ENCODE data around the gene C1orf174. TPM values are rescaled to one million over a fixed set of nuclear protein-coding genes. Genes with fewer than 3 reads are reported as not detected.

The C1orf174 gene
- 23.5 and 25.8 TPM in 2 replicates for total RNA-seq

GRCh38 chr1:3900150-3900968 is at the start of gene C1orf174:
TSS of gene C1orf174 (minus strand) at chr1:3900272. CDS start at chr1:3900186, 86 bp downstream.
- peak; percentile 90 for DNase-seq (ENCODE audit: extremely low read depth, low read depth, low spot score)

DNA sequence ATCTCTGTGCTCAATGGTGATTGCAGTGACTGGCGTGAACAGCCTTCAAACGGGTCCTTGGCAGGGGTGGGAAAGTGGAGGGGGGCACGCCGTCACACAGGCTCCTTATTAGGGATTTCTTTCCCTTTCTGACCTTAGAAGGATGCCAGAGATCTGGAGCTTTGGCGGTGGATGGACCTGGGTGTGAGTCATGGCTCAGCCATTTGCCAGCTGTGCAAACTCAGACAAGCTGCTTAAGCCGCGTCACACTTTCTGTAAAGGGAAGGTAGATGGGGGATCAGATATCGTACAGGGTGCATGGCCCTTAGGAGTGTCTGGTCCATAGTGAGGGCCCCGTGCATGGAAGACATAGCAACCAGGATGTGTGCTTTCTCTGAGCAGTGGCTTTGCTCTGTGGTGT is 48.3 kb upstream of the C1orf174 start:
- DNase-seq (ENCODE audit: extremely low read depth, low read depth, low spot score): no peak

DNA sequence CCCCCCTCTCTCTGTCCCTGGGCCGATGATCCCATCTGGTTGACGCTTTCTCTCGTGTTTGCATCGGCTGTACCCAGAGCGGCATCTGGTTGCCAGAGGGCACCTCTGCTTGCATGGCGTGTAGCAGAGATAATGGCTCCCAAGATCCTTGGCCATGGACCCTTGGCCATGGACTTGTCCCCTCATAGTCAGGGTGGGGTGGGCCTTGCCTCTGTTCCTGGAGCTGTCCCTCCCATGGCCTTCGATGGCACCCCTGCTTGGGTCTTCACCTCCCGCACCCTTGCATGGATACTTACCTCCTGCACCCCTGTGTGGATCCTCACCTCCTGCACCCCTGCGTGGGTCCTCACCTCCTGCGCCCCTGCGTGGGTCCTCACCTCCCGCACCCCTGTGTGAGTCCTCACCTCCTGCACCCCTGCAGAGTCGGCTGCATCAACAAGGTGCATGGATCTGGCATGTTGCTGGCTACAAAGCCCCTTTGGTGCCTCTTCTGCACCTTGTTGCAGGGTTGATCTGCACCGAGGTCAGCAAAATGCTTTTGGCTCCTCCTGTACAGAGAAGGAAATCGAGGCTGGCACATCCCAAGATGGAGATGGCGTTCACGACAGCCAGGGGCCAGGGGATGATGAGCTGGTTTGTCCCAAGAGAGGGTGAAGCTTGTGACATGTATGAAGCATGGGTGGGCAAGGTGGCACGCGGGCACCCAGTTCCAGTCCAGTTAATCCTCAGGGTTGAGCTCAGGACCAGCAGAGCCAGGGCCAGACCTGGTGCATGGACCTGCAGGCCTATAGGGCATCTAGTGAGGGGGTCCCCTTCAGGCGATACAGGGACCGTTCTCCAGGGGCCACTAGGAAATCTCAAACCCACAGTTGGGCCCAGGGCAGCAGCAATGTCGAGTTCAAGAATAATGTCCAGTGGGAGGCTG is 46.1 kb upstream of the C1orf174 start:
- DNase-seq (ENCODE audit: extremely low read depth, low read depth, low spot score): no peak

GRCh38 chr1:3945222-3945621 is 45.1 kb upstream of the C1orf174 start:
- no peak for DNase-seq (ENCODE audit: extremely low read depth, low read depth, low spot score)

- DNase-seq (ENCODE audit: extremely low read depth, low read depth, low spot score): no peak
Measured at GRCh38 chr1:3944578-3945125, 44.6 kb upstream of the C1orf174 start.

DNA sequence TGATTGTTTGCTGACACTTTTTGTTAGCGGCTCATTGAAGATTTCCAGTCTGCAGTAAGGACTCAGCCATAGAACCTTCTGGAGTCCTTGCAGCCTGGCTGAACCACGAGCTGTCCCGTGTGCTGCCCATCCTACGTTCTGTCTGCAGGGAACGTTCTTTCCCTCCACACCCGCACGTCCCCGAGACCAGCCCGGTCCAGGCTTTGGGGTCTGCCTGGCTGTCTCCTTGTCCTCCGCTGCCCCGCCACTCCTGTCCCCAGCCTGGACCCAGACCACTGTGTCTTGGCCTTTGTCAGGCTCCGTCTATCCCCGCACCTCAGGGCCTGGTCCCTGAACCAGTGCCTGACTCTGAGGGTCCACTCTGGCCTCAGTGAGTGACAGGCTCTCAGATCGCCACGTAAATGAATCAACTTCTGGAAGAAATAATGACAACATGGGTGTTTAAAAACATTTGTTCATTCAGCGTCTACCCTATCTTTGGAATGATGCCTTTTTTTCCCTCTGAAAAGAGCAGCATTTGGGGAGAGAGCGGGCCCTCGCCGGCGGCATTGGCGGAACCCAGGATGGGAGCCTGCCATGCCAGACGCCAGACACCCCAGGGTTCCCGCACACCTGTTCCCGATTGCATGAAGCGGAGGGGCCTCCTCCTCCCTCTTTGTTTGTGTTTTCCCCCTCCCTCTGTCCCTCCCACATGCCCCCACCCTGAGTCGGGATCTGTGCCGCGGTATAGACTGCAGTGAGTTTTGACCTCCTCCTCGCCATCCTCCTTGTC is 43.9 kb upstream of the C1orf174 start:
- no peak for DNase-seq (ENCODE audit: extremely low read depth, low read depth, low spot score)

DNA sequence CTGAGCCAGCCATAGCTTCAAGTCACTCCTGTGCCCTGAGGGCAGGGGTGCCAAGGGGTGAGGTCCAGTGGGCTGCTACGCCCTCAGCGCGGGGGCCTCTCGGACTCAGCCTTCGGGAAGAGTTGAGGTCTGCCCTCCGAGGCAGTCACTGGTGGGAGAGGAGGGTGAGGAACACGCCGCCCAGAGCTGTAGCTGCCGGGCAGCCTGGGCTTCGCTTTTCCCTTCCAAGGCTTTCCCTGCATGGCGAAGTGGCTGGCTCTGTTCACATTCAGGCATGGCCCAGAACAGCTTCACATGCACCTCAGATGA is 43.0 kb upstream of the C1orf174 start:
- no peak for DNase-seq (ENCODE audit: extremely low read depth, low read depth, low spot score)

- DNase-seq (ENCODE audit: extremely low read depth, low read depth, low spot score): no peak
Measured at GRCh38 chr1:3942416-3943122, 42.5 kb upstream of the C1orf174 start.

GRCh38 chr1:3940754-3941345 is 40.8 kb upstream of the C1orf174 start:
- DNase-seq (ENCODE audit: extremely low read depth, low read depth, low spot score): no peak

- DNase-seq (ENCODE audit: extremely low read depth, low read depth, low spot score): no peak
Measured at GRCh38 chr1:3940081-3940753, 40.1 kb upstream of the C1orf174 start.

DNA sequence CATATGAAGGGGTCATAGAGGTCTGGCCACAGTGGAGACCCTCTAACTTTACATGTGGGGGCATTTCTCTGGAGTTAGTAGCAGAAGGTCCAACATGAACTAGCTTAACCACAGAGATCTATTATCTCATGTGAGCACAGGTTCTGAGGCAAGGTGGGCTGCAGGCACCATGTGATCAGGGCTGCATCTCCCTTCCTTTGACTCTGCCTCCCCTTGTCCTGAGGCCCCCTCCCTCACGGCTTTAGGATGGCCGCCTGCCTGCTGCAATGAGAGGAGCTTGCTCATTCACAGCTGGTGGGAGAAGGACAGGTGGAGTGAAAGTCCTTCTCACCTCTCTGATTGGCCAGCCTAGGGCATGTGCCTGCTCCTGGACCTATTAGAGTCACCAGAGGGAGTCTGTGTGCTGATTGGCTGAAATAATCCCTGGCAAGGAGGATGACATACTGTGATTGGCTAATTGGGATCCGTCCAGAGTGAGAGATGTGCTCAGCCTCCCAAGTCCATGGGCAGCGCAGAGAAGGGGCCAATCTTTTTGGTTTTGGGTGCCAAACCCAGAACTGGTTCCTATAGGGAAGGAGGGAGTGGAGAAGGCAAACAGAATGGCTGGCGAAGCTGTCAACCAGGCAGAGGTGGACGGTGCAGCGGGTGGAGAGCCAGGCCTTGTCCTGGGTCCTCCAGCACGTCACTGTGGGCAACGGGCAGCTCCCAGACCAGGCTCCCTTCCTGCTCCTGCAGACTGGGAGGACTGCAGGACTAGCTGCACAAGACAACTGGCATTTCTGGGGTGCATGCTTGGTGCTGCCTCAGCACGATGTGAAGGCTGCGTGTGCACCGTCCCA is 39.4 kb upstream of the C1orf174 start:
- no peak for DNase-seq (ENCODE audit: extremely low read depth, low read depth, low spot score)

GRCh38 chr1:3932156-3932919 is 32.3 kb upstream of the C1orf174 start:
- DNase-seq (ENCODE audit: extremely low read depth, low read depth, low spot score): no peak

DNA sequence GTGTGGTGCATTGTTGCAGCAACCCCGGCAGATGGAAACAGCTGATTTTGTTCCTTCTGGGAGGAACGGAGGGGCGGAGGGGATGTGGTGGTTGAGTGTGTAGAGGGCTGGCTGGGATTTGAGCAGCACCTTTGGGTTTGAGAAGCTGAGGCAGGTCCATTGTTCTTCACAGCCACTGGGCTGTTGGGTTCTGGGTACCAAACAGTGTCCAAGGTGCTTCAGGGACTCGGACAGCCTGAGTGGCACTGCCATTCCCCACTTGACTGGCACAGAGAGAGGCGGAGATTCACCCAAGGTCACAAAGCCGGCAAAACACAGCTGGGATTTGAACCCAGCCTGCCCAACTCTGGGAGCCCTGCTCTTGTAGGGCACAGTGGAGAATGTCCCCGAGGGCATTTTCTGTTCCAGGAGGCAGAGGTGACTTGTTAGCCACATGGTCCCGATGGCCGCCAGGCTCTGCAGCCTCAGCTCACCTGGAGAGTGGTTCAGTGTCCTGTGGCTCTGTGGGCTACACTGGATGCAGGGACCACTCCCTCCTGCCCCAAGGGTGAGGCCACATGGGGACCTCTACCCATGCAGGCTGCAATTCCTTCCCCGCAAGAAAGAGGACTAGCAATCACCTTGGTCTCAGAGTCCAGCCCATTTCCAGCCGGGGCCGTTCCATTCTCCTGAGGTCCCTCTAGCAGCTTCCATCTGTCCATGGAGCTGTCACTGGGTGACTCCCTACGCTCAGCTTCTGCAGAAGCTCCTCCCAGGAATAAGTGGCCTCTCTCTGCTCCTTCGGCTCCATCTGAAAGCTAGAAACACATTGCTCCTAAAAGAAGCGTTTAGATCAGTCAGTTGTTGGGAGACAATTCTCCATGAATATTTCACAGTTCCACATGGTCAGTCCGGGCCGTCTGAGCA is 31.2 kb upstream of the C1orf174 start:
- DNase-seq (ENCODE audit: extremely low read depth, low read depth, low spot score): no peak

- no peak for DNase-seq (ENCODE audit: extremely low read depth, low read depth, low spot score)
Measured at GRCh38 chr1:3930301-3931006, 30.4 kb upstream of the C1orf174 start.

- no peak for DNase-seq (ENCODE audit: extremely low read depth, low read depth, low spot score)
Measured at GRCh38 chr1:3929126-3929525, 29.1 kb upstream of the C1orf174 start.

GRCh38 chr1:3928586-3928985 is 28.5 kb upstream of the C1orf174 start:
- DNase-seq (ENCODE audit: extremely low read depth, low read depth, low spot score): no peak

Data from glomerular endothelial cell (primary cell).